GM21723 (cell line): ENCODE measurements around the gene ZPR1.
A peak's percentile ranks its signal among the peaks of the same experiment; 100 is the strongest.
"Not testable (repeated sequence)": the region's sequence is repeated elsewhere in the genome, so short reads cannot be mapped to it uniquely, and the experiment has no call there.

ENCODE experiments used
- ATAC-seq: cut with Tn5 transposase; IDR thresholded peaks from one replicate; pipeline ENCODE4 v1.9.1; 2021; ENCODE audit warnings: mild to moderate bottlenecking, moderate library complexity; ENCODE audit not compliant: unreplicated experiment

ZPR1 gene

GRCh38 chr11:116762132-116762531 lies 25.7 kb downstream of the ZPR1 start:
- no peak for ATAC-seq

- ATAC-seq: not testable (repeated sequence)
These were observed 31.8 kb downstream of the ZPR1 start for GRCh38 chr11:116756044-116756443.

- no peak for ATAC-seq
These were observed 37.6 kb downstream of the ZPR1 start for GRCh38 chr11:116750070-116750718.

DNA sequence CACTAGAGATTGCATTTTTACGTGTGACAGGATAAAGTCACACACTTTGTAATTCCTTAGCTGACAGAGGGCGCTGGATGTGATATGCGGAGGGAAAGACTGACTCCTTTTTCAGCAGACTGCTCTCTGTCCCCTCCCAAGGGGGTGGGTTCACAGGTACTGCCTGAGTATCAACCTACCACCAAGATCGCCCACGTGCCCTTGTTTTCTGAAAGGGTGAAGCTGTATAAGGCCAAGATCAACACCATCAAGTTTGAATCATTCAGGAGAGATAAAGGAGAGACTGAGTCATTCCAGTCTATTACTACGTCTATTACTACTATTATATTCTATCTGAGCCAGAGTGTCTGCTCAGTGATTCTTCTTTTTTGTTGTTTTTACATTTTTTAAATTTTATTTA lies 45.7 kb downstream of the ZPR1 start:
- ATAC-seq: no peak

DNA sequence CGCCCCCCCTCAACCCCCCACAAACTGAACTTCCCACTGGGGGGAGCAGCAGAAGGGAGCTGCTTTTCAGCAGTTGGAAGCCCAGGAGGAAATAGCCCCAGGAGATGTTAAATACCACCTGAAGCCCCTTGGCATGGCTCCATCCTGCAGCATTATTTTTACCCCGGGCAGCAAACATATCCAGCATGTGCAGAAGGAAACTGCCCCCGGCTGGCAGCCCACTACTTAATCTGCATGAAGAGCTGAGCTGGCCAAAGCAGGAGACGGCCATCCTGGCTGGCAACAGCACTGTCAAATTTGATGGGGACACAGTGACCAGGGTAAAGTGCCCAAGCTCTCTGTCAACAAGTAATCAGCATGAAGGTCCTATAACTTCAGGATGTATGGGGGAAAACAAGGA lies 47.1 kb downstream of the ZPR1 start:
- no peak for ATAC-seq

GRCh38 chr11:116738975-116739374 lies 48.8 kb downstream of the ZPR1 start:
- no peak for ATAC-seq

DNA sequence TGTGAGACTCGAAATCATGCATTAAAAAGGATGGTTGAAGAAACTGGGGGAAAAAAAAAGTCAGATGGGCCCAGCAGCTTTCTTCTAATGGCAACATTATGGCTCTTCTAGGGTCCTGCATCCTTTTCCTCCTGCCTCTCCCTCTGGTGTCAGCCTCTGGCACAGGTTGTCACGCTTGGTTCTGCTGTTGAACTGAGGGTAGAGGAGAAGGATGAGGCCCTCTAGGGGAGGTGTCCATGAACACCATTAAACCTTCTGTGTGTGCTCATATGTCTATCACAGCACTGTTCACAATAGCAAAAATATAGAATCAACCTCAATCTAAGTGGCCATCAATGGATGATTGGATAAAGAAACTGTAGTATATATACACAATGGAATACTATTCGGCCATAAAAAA lies 51.1 kb downstream of the ZPR1 start:
- ATAC-seq: no peak

DNA sequence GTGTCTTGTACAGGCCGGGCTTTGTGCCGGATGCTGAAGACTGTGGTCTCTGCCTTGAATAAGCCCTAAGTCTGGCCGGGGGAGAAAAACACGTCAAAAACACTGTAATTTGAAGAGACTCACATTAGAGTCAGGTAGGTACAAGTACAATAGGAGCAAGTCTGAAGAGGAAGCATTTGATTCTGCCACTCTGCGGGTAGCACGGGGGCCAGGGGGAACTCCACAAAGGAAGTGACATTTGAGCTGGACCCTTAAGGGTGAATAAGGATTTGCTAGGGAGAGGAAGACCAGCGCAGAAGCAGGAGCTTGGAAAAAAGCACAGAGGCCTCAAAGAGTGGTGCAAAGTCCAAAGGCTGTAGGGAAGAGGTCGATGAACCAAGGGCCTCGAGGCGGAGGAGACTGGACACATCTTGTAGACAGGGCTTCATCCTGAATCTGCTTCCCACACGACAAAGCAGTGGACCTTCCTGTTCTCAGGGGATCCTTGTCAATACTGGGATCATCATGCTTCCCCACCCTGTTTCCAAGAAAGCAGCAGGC lies 53.8 kb downstream of the ZPR1 start:
- no peak for ATAC-seq

DNA sequence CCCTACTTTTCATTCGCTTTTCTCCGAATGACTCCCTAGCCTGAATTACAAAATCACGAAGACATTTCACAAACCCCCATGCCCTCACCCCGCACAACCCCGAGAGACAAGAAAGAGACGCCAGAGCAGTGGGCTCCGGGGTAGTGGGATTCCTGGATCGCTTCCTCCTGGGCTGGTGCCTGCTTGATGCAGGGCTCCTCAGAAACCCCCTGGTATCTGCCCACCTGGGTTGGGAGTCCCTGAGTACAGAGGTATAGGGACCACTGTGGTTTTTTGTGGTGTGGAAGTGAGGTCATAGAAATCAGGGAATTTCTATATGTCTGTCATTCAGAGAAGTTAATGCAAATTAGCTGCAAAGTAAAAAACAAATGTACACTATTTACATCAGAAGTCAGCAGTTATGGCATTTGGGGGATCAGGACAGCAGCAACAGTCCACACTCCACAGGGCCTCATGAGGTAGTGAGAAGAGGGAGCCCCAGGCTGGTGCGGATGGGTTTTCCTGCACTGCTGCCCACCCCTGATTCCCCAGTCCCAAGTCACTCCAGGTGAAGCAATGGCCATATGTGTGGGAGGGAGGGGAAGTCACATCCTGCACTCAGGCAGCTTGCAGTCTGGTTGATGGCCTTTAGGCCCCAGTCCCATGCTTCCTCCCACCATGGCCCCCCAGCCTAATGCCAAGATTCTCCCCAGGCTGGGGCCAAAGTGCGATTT lies 54.6 kb downstream of the ZPR1 start:
- peak; percentile 21 for ATAC-seq

DNA sequence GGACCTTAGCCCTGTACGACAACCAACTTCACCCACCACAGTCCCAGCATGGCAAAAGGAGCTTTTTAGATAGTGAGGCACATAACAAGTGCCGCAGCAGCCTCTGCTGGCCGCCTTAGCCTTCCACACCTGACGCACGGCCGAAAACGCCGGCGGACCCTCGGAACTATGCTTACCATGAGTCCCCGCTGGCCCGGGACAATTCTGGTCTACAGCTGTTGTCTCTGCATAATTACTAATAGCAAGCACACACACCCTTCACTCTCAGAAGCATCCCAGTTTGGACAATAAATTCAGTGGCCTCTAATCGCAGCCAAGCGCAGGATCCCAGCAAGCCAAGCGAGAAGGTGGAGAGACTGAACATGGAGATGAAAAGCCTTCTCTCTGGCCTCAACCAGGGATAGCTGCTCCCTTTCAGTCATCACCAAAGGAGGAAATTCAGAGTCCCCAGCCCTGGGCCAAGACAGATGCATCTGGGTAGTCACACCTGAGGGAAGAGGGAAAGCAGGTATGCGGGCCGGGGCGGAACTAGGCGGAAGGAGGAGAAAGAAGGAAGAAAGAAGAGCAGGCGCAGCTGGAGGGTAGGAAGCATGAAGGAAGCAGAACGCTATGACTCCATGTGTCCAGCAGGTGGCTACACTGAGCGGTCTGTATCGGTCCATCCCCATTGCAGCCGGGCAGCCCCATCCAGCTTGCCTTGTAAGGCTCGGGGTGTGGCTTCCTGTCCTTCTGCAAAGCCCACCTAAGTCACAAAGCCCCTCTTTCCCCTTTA lies 55.4 kb downstream of the ZPR1 start:
- peak; percentile 75 for ATAC-seq

DNA sequence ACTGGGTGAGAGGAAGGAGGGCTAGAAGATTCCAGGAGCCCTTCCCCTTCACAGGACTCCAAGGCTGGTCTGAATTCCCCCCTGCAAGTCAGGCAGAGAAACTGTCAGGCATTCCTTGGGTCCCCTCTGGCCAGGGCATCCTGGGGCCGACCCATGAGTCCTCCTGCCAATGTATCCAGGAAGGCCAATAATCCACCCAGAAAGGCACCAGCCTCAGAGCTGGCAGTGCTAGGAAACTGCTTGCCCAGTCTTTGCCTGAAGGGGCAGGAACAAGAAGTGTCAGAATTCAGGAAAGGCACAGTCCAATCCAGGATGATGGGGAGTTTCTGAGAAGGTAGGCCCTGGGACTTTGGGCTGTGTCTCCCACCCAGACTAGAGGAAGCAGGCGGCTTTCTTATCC lies 56.0 kb downstream of the ZPR1 start:
- ATAC-seq: no peak

GRCh38 chr11:116731097-116731761 lies 56.6 kb downstream of the ZPR1 start:
- no peak for ATAC-seq

- no peak for ATAC-seq
These were observed 57.2 kb downstream of the ZPR1 start for GRCh38 chr11:116730601-116731000.

GRCh38 chr11:116730241-116730561 lies 57.6 kb downstream of the ZPR1 start:
- ATAC-seq: no peak

DNA sequence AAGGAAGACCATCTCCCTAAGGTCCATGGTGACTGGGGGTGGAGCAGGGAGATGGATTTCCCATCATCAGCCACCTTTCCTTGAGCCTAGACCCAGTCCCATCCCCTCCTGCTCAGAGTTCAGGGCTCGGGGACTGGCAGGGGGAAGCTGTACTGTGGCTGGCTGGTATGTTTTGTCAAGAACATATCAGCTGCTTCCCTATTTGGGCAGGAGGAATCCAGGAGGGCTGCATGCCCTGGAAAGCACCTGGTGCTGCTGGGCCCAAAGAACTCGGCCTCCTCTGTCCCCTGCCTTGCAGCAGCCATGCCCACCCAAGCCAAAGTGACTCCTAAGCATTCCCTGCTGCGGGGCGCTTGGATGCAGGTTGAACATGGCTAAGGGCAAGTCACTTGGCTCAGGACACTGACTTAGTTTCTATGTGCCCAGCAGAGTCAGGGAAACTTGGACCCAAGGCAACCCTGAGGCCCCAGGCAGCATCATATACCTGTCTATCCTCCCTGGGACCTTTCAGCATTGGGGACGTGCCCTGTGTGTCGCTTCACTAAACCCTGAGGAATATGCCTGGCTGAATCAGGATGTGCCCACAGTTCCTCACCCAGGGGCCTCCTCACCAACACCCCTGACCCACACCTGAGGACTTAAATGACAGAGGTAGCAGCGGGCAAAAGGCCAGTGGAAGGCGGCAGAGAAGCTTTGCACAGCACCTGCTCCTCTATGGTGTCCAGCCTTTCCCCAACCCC lies 58.2 kb downstream of the ZPR1 start:
- no peak for ATAC-seq

GRCh38 chr11:116727990-116728389 lies 59.8 kb downstream of the ZPR1 start:
- no peak for ATAC-seq

GRCh38 chr11:116725434-116726221 lies 62.2 kb downstream of the ZPR1 start:
- ATAC-seq: no peak

DNA sequence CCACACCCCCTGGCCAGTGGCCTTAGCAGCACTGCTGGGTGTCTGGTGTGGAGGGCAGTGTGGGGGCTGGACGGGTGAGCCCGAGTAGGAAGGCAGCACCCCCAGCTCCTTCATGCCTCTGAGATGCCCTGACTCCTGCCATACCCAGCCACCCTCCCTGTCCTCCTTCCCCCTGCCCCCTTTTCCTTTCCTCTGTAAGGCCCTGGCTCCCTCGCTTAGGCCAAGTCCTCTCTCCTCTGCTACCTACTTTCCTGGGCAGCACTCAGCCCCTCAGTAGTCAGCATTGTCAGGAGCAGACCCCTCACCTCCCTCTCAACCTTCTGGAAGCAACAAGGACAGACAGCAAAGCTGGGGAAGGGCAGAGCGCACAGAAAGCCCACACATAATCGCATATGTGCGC lies 63.0 kb downstream of the ZPR1 start:
- ATAC-seq: no peak
